Panc1 (cell line): Measurements from ENCODE around the gene SERPINA4. TPM values are rescaled to one million over a fixed set of nuclear protein-coding genes. Genes with fewer than 3 reads are reported as not detected.

Experiments used
- ATAC-seq: fragments of 200-7000 bp; cut with Tn5 transposase; 2 replicates; pipeline ENCODE4 v1.9.1; 2020; ENCODE audit warnings: mild to moderate bottlenecking, moderate library complexity
- BruUV-seq: library from RNA; stranded (reverse); fragments of 400-500 nt; replicated peaks from 2 replicates; lab custom pipeline; 2021; lab: Mats Ljungman, UMichigan
- CTCF ChIA-PET: fragments of 300-600 bp; sonication (Branson Sonifier 250); formaldehyde crosslinking; loops from one replicate; lab custom pipeline; 2022; ENCODE audit warnings: antibody characterized with exemption; lab: Charles Lee
- POLR2A ChIA-PET: fragments of 300-600 bp; sonication (Branson Sonifier 250); formaldehyde crosslinking; loops from one replicate; lab custom pipeline; 2022; ENCODE audit warnings: antibody characterized with exemption; lab: Charles Lee
- DNase-seq: peaks from one replicate; pipeline ENCODE4 v3.0.0-alpha.2; 2010; ENCODE audit warnings: low read depth, low spot score
- H3K27ac ChIP-seq: 2 replicates; pipeline ENCODE4 v1.5.1; 2011; ENCODE audit warnings: mild to moderate bottlenecking, low read length, inconsistent platforms
- H3K27me3 ChIP-seq: fragments of 200-500 bp; sonication (Bioruptor generic); 2 replicates; pipeline ENCODE4 v1.6.0; 2014; ENCODE audit warnings: low read length, inconsistent platforms; ENCODE audit not compliant: control insufficient read depth, insufficient read depth
- H3K36me3 ChIP-seq: fragments of 200-500 bp; sonication (Bioruptor generic); 2 replicates; pipeline ENCODE4 v1.5.1; 2014; ENCODE audit warnings: inconsistent platforms, mild to moderate bottlenecking, low read length, moderate library complexity; ENCODE audit not compliant: control insufficient read depth, insufficient read depth
- H3K4me1 ChIP-seq: 2 replicates; pipeline ENCODE4 v1.5.1; 2011; ENCODE audit warnings: inconsistent platforms, mild to moderate bottlenecking, low read length, moderate library complexity; ENCODE audit not compliant: control insufficient read depth, insufficient read depth
- H3K4me3 ChIP-seq, 2 experiments: 2 replicates each; pipeline ENCODE4 v1.5.1; 2011 to 2012; ENCODE audit warnings: low read depth in 2 of 2, low read length in 2 of 2, mild to moderate bottlenecking in 2 of 2, inconsistent platforms in 1 of 2, moderate library complexity in 1 of 2
- H3K9me3 ChIP-seq: fragments of 200-500 bp; sonication (Bioruptor generic); 2 replicates; pipeline ENCODE4 v1.5.1; 2014; ENCODE audit warnings: low read depth, mild to moderate bottlenecking, inconsistent platforms, low read length, moderate library complexity; ENCODE audit not compliant: control insufficient read depth, insufficient read depth
- POLR2AphosphoS5 ChIP-seq: IDR thresholded peaks from 2 replicates; pipeline ENCODE4 v1.6.1; 2012; ENCODE audit warnings: mild to moderate bottlenecking, low read depth, low read length, moderate library complexity
- SIN3A ChIP-seq: IDR thresholded peaks from 2 replicates; pipeline ENCODE4 v1.6.1; 2012; ENCODE audit warnings: low read depth, mild to moderate bottlenecking, low read length, moderate library complexity, borderline replicate concordance; ENCODE audit not compliant: insufficient read depth
- TCF7L2 ChIP-seq: IDR thresholded peaks from 2 replicates; pipeline ENCODE4 v1.6.1; 2011; ENCODE audit warnings: mild to moderate bottlenecking, low read depth, low read length, inconsistent platforms
- in situ Hi-C: cut with HindIII; loops from 2 replicates; pipeline ENCODE4 v1.10.0; 2016; ENCODE audit warnings: low sequenced_read_pairs, low pct_unique_long_range_greater_than_20kb
- intact Hi-C: fragments of 100-400 bp; cut with micrococcal nuclease; formaldehyde crosslinking; loops from one replicate; pipeline ENCODE4 v1.10.0; 2022; ENCODE audit not compliant: unreplicated experiment
- total RNA-seq: library from RNA; stranded (reverse); gene quantifications from one replicate; pipeline ENCODE4 v1.2.1, GENCODE V29; 2021; ENCODE audit not compliant: unreplicated experiment
- TF ChIP-seq, protein P1 (sequence below), 2 experiments: IDR thresholded peaks; 2 replicates each; pipeline ENCODE4 v1.6.1; 2011 to 2012; ENCODE audit warnings: low read depth in 2 of 2, control low read depth in 1 of 2, low read length in 1 of 2, mild to moderate bottlenecking in 1 of 2, moderate library complexity in 1 of 2; ENCODE audit not compliant: insufficient read depth in 1 of 2
- TF ChIP-seq, protein P2 (sequence below): fragments of 450-650 bp; IDR thresholded peaks from 2 replicates; pipeline ENCODE4 v1.5.1; 2017; ENCODE audit warnings: mild to moderate bottlenecking

The SERPINA4 gene
- total RNA-seq, 1 experiment from 2014 or later, result 0.10 TPM

DNA sequence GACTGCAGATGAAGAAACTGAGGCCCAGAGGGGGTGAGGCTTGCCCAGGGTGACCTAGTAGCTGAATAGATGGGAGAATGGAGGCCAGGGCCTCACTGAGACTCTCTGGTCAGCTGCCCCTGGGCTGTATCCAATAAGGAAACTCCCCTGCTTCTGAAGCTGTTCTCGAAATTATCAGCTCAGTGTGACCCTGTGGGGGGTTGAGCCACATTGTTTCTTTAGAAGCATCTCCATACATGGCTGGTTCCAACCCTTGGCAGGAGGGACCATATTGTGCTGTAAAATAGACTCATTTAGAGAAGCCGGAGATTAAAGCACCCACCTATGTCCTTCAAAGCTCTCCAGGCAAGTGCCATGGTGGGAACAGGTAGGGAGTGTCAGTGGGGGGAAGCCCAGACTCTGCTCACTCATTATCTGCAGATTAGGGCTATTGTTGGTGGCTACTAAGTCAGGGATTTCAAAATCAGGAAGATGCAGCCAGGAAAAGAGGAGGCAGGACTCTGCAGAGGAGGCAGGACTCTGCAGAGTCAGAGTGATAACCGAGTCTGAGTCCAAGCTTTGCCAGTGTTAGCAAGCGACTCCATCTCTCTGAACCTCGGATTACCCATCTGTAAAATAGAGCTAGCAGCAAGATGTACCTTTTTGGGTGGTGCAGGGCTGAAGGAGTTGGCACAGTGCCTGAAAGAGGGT lies 23.5 kb downstream of the SERPINA4 start:
- in situ Hi-C loops, result no loop called here
- TF ChIP-seq, protein P1, sequence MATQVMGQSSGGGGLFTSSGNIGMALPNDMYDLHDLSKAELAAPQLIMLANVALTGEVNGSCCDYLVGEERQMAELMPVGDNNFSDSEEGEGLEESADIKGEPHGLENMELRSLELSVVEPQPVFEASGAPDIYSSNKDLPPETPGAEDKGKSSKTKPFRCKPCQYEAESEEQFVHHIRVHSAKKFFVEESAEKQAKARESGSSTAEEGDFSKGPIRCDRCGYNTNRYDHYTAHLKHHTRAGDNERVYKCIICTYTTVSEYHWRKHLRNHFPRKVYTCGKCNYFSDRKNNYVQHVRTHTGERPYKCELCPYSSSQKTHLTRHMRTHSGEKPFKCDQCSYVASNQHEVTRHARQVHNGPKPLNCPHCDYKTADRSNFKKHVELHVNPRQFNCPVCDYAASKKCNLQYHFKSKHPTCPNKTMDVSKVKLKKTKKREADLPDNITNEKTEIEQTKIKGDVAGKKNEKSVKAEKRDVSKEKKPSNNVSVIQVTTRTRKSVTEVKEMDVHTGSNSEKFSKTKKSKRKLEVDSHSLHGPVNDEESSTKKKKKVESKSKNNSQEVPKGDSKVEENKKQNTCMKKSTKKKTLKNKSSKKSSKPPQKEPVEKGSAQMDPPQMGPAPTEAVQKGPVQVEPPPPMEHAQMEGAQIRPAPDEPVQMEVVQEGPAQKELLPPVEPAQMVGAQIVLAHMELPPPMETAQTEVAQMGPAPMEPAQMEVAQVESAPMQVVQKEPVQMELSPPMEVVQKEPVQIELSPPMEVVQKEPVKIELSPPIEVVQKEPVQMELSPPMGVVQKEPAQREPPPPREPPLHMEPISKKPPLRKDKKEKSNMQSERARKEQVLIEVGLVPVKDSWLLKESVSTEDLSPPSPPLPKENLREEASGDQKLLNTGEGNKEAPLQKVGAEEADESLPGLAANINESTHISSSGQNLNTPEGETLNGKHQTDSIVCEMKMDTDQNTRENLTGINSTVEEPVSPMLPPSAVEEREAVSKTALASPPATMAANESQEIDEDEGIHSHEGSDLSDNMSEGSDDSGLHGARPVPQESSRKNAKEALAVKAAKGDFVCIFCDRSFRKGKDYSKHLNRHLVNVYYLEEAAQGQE (IDR thresholded peaks at IDR 0.05; ENCODE audit: insufficient read depth in 1 of 2, low read depth in 2 of 2, low read length in 1 of 2), result no peak
- no peak for TF ChIP-seq TCF7L2
- TF ChIP-seq SIN3A, result no peak
- TF ChIP-seq, protein P2, sequence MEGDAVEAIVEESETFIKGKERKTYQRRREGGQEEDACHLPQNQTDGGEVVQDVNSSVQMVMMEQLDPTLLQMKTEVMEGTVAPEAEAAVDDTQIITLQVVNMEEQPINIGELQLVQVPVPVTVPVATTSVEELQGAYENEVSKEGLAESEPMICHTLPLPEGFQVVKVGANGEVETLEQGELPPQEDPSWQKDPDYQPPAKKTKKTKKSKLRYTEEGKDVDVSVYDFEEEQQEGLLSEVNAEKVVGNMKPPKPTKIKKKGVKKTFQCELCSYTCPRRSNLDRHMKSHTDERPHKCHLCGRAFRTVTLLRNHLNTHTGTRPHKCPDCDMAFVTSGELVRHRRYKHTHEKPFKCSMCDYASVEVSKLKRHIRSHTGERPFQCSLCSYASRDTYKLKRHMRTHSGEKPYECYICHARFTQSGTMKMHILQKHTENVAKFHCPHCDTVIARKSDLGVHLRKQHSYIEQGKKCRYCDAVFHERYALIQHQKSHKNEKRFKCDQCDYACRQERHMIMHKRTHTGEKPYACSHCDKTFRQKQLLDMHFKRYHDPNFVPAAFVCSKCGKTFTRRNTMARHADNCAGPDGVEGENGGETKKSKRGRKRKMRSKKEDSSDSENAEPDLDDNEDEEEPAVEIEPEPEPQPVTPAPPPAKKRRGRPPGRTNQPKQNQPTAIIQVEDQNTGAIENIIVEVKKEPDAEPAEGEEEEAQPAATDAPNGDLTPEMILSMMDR, result no peak
- no peak for TF ChIP-seq POLR2AphosphoS5
- ChIA-PET CTCF (no interaction called here), POLR2A (no interaction called here)
- BruUV-seq, result no TSS peak
- no peak for DNase-seq
- Histone ChIP-seq H3K9me3 (no peaks in the 10 kb centered on the region), H3K4me3 (no peak overlapping the region), H3K27me3 (no peaks in the 10 kb centered on the region), H3K27ac (no peak overlapping the region), H3K36me3 (no peaks in the 10 kb centered on the region), H3K4me1 (no peaks in the 10 kb centered on the region)
- no peak for ATAC-seq
- intact Hi-C loops, result no loop called here

DNA sequence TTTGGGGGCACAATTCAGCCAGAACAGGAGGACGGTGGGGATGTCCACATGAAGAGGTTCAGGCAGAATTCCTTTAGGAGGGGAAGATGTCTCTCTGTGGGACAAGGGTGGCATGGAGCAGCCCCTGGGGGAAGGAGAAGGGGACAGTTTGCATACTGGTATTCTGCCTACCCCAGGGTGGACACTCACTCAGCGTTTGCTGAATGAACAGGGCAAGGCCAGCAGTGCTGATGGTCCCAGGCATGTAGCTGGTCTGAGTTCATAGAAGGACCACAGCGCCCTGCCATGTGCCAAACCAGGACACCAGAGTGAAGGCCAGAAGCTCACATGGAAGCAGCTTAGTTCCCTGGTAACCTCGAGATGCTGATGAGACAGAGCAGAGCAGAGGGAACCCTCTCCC lies 25.4 kb downstream of the SERPINA4 start:
- no peak for ATAC-seq
- BruUV-seq, result no TSS peak

More for the DNA sequence above, 25.4 kb downstream of the SERPINA4 start:
- intact Hi-C loops (no loop called here), in situ Hi-C loops (no loop called here)
- H3K27me3 ChIP-seq, result no peaks in the 10 kb centered on the region
- no peaks in the 10 kb centered on the region for H3K9me3 ChIP-seq
- ChIA-PET POLR2A (no interaction called here), CTCF (no interaction called here)
- H3K4me3 ChIP-seq, result no peak overlapping the region
- no peak for DNase-seq
- no peaks in the 10 kb centered on the region for H3K4me1 ChIP-seq
- no peak overlapping the region for H3K27ac ChIP-seq
- TF ChIP-seq, protein P2, result no peak
- TF ChIP-seq POLR2AphosphoS5 (no peak), TCF7L2 (no peak), SIN3A (no peak)
- TF ChIP-seq, protein P1 (IDR thresholded peaks at IDR 0.05; ENCODE audit: insufficient read depth in 1 of 2, low read depth in 2 of 2, low read length in 1 of 2), result no peak
- H3K36me3 ChIP-seq, result no peaks in the 10 kb centered on the region
